Activated T-helper 1 cell treated with anti-CD3 and anti-CD28 coated beads, Interleukin-2, amount 50 U/mL, for 16 hours (primary cell): ENCODE measurements around the gene CRISP2.

Experiments
- DNase-seq, 2 donors: peaks; one replicate each; pipeline ENCODE4 v3.0.0-alpha.2; 2020; ENCODE audit warnings: low read depth in 1 of 2, low spot score in 1 of 2

The CRISP2 gene

DNA sequence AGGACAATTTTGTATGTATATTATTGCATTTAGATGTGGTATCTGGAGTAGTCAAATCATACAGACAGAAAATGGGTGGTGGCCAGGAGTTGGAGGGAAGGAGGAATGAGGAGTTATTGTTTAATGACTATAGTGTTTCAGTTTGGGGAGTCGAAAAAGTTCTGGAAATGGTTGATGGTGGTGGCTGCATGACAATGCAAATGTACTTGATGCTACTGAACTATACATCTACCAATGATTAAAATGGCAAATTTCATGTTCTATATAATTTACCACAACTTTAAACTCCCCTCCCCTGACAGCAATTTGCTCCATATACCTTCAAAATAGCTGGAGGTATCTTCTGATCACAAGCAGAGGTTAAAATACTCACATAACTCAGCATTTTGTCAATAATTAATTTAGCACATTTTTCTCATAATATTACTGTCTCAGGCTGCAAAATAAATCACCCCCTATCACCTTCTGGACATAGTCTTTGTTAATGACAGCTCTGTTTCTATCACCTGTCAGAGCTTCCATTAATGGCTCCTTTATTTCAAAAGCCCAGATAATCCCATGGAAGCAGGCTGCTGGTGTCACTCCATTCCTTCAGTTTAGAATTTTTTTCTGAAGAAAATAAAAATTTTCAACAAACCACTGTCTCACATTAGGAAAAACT is 51.0 kb downstream of the CRISP2 start:
- no peak for DNase-seq

GRCh38 chr6:49653942-49654341 is 59.4 kb downstream of the CRISP2 start:
- no peak for DNase-seq

DNA sequence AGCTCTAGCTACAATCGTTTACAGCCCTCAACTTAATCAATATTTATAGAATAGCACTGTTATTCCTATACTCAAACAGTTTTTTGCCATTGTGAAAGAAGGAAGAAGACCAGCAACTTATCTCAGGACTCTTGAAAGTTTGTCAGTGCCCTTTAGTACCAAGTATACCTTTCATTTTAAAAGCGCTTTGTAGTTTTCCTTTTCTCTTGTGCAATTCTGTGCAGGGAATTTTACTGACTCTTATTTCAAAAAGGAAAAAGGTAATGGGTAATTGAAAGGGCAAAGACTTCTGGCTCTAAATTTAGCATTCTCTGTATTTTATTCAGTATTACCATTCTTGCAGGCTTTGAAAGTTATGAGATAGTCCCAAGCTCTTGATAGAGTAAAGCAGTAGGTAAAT is 59.9 kb downstream of the CRISP2 start:
- DNase-seq, result no peak

GRCh38 chr6:49651239-49651638 is 62.1 kb downstream of the CRISP2 start:
- DNase-seq, result no peak

DNA sequence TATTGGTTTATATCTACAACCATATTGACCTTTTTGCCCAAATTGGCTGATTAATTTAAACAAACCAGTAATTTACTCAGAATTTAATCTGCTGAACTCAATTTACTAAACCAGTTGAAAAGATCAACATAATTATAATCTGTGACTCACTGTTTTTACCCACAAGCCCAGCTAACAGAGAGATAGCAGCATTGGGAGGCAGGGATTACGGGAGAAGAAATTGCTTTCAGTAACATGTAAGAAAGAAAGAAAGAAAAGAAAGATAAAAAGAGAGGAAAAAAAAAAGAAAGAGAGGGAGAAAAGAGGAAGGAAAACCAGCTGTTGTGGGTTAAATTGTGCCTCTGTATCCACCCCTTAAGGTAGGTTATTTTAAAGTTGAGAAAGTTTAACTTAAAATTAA is 63.4 kb downstream of the CRISP2 start:
- no peak for DNase-seq

- DNase-seq, result no peak
Observed at GRCh38 chr6:49648036-49648435, 65.3 kb downstream of the CRISP2 start.

DNA sequence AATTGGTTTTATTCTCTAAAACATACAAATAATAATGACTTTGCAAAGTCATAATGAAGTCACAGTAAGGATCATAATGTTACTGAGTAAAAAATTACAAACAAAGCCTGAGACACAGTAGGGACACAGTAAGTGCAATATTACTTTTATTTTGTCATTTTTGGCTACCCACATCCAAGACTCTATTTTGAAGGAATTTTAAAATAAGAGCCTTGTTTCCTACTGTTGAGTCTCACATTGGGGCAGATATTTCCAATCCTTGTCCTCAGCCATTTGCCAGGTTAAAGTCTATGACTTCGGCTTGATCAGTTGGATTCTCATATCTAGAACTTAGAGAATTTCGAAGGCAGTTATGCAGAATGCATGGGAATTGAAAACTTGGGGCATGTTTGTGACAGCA is 65.9 kb downstream of the CRISP2 start:
- DNase-seq, result no peak

- DNase-seq, result no peak
Observed at GRCh38 chr6:49646942-49647341, 66.4 kb downstream of the CRISP2 start.

DNA sequence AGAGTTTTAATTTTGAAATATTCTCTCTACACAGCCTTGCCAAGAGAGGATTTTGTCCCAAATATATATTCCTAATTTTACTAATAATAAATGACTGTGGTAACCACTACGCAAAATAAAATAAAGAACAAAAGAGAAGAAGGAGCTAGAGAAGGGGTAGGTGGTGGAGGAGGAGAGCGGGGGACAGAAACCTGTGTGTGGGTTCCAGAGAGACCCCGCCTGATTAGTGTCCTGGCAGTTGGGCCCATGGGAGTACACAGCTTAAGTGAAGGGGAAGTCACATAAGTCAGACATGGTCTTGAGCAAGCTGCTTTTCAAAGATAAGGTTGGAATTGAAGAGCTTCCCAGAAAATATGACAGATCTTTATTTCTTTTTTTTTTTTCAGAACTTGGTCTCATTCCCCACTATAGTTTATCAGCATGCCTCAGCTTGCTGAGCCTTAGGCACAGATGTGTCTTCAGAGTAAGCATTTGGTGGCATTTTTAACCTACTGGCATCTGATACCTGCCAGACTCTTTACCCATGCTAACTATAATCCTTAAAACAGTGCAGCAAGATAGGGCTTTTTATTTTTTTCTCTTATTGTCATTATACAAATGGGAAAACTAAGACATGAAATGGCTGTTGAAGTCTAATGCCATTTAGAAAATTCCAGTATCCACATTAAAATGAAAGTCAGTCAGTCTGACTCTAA is 67.1 kb downstream of the CRISP2 start:
- DNase-seq, result no peak

DNA sequence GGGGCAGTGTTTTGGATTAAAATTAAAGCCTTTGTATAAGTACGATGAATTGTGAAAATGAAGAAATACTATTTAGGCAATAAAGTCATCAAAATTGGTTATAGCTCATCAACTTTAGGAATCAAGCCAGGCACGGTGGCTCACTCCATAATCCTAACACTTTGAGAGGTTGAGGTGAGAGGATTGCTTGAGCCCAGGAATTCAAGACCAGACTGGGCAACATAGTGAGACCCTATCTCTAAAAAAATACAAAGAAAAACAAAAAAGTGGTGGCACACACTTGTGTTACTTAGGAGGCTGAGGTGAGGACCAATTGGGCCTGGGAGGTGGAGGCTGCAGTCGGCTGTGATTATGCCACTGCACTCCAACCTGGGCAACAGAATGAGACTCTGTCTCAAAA is 68.2 kb downstream of the CRISP2 start:
- DNase-seq, result no peak
